ENCODE results near the gene PHF2.

DNA sequence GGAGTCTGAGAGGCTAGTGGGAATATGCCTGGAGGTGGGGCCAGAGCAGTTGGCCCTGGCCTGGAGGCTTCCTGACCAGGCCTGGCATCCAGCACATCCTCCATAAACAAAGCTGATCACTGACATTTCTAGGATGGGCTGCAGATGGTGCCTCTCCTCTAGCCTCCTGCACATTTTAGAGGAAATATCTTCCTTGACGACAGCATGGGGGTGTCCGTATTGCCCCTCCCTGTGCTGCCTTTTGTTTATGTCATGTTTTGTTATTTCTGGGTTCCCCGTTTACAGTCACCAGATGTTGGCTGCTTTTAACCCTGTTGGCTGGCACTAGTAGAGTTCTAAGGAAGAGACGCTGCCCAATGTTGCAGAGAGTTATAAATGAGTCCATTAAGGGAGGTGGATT lies 148.5 kb downstream of the PHF2 start:
- no peak for TF ChIP-seq POLR2A (IDR thresholded peaks at IDR 0.05; ENCODE audit: low read depth, low read length)
- TF ChIP-seq POLR2AphosphoS5 (IDR thresholded peaks at IDR 0.05; ENCODE audit: low read depth, low read length), result no peak

Data from GM12892 (cell line).